Caco-2 (cell line): ENCODE measurements around the gene DNAJC3. TPM values are rescaled to one million over a fixed set of nuclear protein-coding genes. Genes with fewer than 3 reads are reported as not detected.
"Not testable (repeated sequence)": the region's sequence is repeated elsewhere in the genome, so short reads cannot be mapped to it uniquely, and the experiment has no call there.

Source experiments
- BruUV-seq: library from RNA; stranded (reverse); fragments of 400-500 nt; replicated peaks from 2 replicates; lab custom pipeline; 2021; lab: Mats Ljungman, UMichigan
- CTCF ChIA-PET: fragments of 300-600 bp; sonication (Branson Sonifier 250); formaldehyde crosslinking; loops from one replicate; lab custom pipeline; 2022; ENCODE audit warnings: antibody characterized with exemption; lab: Charles Lee
- POLR2A ChIA-PET: fragments of 300-600 bp; sonication (Branson Sonifier 250); formaldehyde crosslinking; loops from one replicate; lab custom pipeline; 2022; ENCODE audit warnings: antibody characterized with exemption; lab: Charles Lee
- DNase-seq, 2 experiments: peaks; one replicate each; pipeline versions ENCODE4 v3.0.0 to v3.0.0-alpha.2; 2020 to 2022
- H3K27me3 ChIP-seq: replicated peaks from 2 replicates; pipeline ENCODE4 v1.6.0; 2011; ENCODE audit warnings: low read length; ENCODE audit not compliant: control insufficient read depth, insufficient read depth
- H3K36me3 ChIP-seq: 2 replicates; pipeline ENCODE4 v1.5.1; 2011; ENCODE audit warnings: low read length; ENCODE audit not compliant: control insufficient read depth, insufficient read depth
- H3K4me1 ChIP-seq: fragments of 250-450 bp; sonication (Bioruptor Pico); 2 replicates; pipeline ENCODE4 v1.5.1; 2020; ENCODE audit warnings: mild to moderate bottlenecking
- H3K4me3 ChIP-seq: 2 replicates; pipeline ENCODE4 v1.5.1; 2011; ENCODE audit warnings: low read depth, mild to moderate bottlenecking, control low read depth, low read length
- H3K9me3 ChIP-seq: fragments of 250-450 bp; sonication (Bioruptor Pico); 2 replicates; pipeline ENCODE4 v1.5.1; 2020; ENCODE audit warnings: mild to moderate bottlenecking, moderate library complexity
- H3K27ac Mint-ChIP-seq: one replicate; pipeline ENCODE4 v1.8.0; 2022; ENCODE audit warnings: mixed read lengths; ENCODE audit not compliant: unreplicated experiment
- H3K27me3 Mint-ChIP-seq: one replicate; pipeline ENCODE4 v1.8.0; 2022; ENCODE audit warnings: mixed read lengths; ENCODE audit not compliant: insufficient read depth, unreplicated experiment
- H3K36me3 Mint-ChIP-seq: one replicate; pipeline ENCODE4 v1.8.0; 2022; ENCODE audit warnings: mild to moderate bottlenecking, mixed read lengths; ENCODE audit not compliant: insufficient read depth, unreplicated experiment
- H3K4me1 Mint-ChIP-seq: one replicate; pipeline ENCODE4 v1.8.0; 2022; ENCODE audit warnings: low read depth, mixed read lengths; ENCODE audit not compliant: unreplicated experiment
- H3K4me3 Mint-ChIP-seq: one replicate; pipeline ENCODE4 v1.8.0; 2022; ENCODE audit warnings: mild to moderate bottlenecking, moderate library complexity, mixed read lengths; ENCODE audit not compliant: unreplicated experiment
- H3K9me3 Mint-ChIP-seq: one replicate; pipeline ENCODE4 v1.8.0; 2022; ENCODE audit warnings: mixed read lengths; ENCODE audit not compliant: unreplicated experiment
- intact Hi-C: fragments of 100-400 bp; cut with micrococcal nuclease; formaldehyde crosslinking; loops from one replicate; pipeline ENCODE4 v1.10.0; 2022; ENCODE audit not compliant: unreplicated experiment
- total RNA-seq: library from RNA; stranded (reverse); gene quantifications from 2 replicates; pipeline ENCODE4 v1.2.3, GENCODE V29; 2022
- TF ChIP-seq, protein P1 (sequence below), 2 experiments: fragments of 200-600 bp in 1 of 2; IDR thresholded peaks; 1 replicate in 1 of 2; 2 replicates in 1 of 2; pipeline versions ENCODE4 v1.5.1 to v1.8.0; 2011 to 2022; ENCODE audit warnings: antibody characterized with exemption in 1 of 2, control low read depth in 1 of 2, inconsistent platforms in 1 of 2, low read depth in 1 of 2, low read length in 1 of 2, mild to moderate bottlenecking in 1 of 2, moderate library complexity in 1 of 2; ENCODE audit not compliant: insufficient read depth in 1 of 2, severe bottlenecking in 1 of 2, unreplicated experiment in 1 of 2

The DNAJC3 gene
- total RNA-seq, 1 experiment from 2014 or later = 36.8 TPM

DNA sequence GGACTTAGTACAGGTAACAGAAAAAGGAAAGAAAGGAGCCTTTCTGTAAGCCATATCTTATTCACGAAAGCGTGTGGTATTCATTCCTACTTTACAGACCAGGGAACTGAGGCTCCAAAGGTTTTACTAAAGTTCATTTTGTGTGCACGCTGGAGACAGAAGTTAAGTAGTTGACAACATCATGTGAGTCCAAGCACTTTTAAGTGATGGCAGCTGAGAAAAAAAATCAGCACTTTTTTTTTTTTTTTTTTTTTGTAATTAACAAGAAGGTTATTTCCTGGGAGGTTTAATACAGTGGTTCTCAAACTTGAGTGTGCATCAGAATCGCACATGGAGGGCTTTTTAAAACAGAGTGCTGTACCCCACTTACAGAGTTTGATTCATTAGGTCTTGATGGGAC, 2.0 kb downstream of the DNAJC3 start:
- POLR2A ChIA-PET = no interaction called here
- Histone ChIP-seq H3K4me3 (no peak overlapping the region), H3K4me1 (peaks cover 17% of the 10 kb centered on the region; the same call in 1 of the 2 replicates), H3K36me3 (no peaks in the 10 kb centered on the region), H3K9me3 (no peaks in the 10 kb centered on the region), H3K27me3 (no peaks in the 10 kb centered on the region)
- Mint-ChIP-seq H3K4me1 (peaks cover 29% of the 10 kb centered on the region), H3K27me3 (no peaks in the 10 kb centered on the region), H3K9me3 (peaks cover 3% of the 10 kb centered on the region), H3K27ac (no peak overlapping the region), H3K36me3 (peaks cover 11% of the 10 kb centered on the region), H3K4me3 (peak overlapping the region; percentile 89)
- intact Hi-C loops = loop anchor here (5.0 kb wide), 1 partner anchor 373 kb away; the partner anchor contains the start of gene UGGT2
- no TSS peak for BruUV-seq
- CTCF ChIA-PET = no interaction called here
- DNase-seq = no peak
- TF ChIP-seq, protein P1, sequence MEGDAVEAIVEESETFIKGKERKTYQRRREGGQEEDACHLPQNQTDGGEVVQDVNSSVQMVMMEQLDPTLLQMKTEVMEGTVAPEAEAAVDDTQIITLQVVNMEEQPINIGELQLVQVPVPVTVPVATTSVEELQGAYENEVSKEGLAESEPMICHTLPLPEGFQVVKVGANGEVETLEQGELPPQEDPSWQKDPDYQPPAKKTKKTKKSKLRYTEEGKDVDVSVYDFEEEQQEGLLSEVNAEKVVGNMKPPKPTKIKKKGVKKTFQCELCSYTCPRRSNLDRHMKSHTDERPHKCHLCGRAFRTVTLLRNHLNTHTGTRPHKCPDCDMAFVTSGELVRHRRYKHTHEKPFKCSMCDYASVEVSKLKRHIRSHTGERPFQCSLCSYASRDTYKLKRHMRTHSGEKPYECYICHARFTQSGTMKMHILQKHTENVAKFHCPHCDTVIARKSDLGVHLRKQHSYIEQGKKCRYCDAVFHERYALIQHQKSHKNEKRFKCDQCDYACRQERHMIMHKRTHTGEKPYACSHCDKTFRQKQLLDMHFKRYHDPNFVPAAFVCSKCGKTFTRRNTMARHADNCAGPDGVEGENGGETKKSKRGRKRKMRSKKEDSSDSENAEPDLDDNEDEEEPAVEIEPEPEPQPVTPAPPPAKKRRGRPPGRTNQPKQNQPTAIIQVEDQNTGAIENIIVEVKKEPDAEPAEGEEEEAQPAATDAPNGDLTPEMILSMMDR (IDR thresholded peaks at IDR 0.05; ENCODE audit: insufficient read depth in 1 of 2, low read depth in 1 of 2, low read length in 1 of 2, severe bottlenecking in 1 of 2, unreplicated experiment in 1 of 2) = no peak

DNA sequence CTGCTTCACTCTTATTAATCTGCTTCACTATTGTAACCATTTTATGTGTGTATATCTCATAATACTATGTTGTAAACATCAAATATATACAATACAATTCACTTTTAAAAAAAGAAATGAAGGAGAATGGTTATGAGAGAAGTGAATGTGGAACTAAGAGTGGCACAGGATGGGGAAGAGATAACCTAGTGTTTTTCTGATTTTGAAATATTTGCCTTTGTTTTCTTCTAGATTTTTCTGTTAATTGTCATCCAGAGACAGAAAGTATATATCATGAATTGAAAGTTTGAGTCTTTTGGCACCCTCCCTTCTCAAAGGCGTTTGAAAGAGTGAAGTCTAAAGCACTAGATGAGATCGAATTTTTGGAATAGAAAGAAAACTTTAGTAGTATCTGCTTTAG, 2.8 kb downstream of the DNAJC3 start:
- BruUV-seq = no TSS peak
- Mint-ChIP-seq H3K36me3 (peaks cover 17% of the 10 kb centered on the region), H3K27ac (no peak overlapping the region), H3K4me1 (peaks cover 28% of the 10 kb centered on the region), H3K9me3 (peaks cover 10% of the 10 kb centered on the region), H3K27me3 (no peaks in the 10 kb centered on the region), H3K4me3 (no peak overlapping the region)
- Histone ChIP-seq H3K27me3 (no peaks in the 10 kb centered on the region), H3K4me3 (no peak overlapping the region), H3K9me3 (no peaks in the 10 kb centered on the region), H3K36me3 (peaks cover 1% of the 10 kb centered on the region; the same call in 1 of the 2 replicates), H3K4me1 (peaks cover 14% of the 10 kb centered on the region; the same call in 1 of the 2 replicates)
- DNase-seq = no peak
- intact Hi-C loops = loop anchor here (5.0 kb wide), 1 partner anchor 373 kb away; the partner anchor contains the start of gene UGGT2
- POLR2A ChIA-PET = no interaction called here
- CTCF ChIA-PET = no interaction called here
- TF ChIP-seq, protein P1 (IDR thresholded peaks at IDR 0.05; ENCODE audit: insufficient read depth in 1 of 2, low read depth in 1 of 2, low read length in 1 of 2, severe bottlenecking in 1 of 2, unreplicated experiment in 1 of 2) = no peak

DNA sequence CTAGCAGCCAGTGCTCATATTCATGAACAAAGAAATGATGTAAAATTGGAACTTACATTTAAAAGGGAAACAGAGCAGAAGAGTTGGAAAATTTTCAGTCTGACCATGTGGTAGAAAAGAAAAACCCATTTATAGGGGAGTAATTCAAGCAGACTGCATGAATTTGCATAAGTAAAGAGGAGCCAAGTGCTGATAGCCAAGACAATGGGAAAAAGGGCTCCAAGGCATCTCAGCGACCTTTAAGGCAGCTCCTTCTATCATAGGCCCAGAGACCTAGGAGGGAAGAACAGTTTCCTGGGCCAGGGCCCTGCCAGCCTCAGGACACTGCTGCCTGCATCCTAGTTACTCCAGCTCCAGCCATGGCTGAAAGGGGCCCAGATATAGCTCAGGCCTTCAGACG, 7.5 kb downstream of the DNAJC3 start:
- Mint-ChIP-seq H3K27ac (no peak overlapping the region), H3K9me3 (peaks cover 35% of the 10 kb centered on the region)

DNA sequence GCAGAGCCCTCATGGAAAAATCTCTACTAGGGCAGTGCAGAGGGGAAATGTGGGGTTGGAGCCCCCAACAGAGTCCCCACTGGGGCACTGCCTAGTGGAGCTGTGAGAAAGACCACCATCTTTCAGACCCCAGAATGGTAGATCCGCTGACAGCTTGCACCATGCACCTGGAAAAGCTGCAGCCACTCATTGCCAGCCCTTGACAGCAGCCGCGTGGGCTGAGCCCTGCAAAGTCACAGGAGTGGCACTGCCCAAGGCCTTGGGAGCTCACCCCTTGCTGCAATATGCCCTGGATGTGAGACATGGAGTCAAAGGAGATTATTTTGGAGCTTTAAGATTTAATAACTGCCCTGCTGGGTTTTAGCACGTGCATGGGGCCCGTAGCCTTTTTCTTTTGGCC, 8.0 kb downstream of the DNAJC3 start:
- H3K36me3 ChIP-seq, H3K4me3 ChIP-seq, H3K9me3 ChIP-seq, H3K4me1 ChIP-seq, H3K27me3 Mint-ChIP-seq, intact Hi-C loops, H3K27ac Mint-ChIP-seq, CTCF ChIA-PET, H3K4me3 Mint-ChIP-seq, BruUV-seq, H3K27me3 ChIP-seq, DNase-seq: not testable (repeated sequence)
- Mint-ChIP-seq H3K9me3 (peaks cover 40% of the 10 kb centered on the region), H3K4me1 (peaks cover 17% of the 10 kb centered on the region), H3K36me3 (peaks cover 22% of the 10 kb centered on the region)
- POLR2A ChIA-PET = interaction anchor here (1.5 kb wide), 1 partner anchor 8 kb away, joined by 4 read pairs; the partner anchor contains the start of gene DNAJC3

More for the DNA sequence above, 7.5 kb downstream of the DNAJC3 start:
- Histone ChIP-seq H3K27me3 (no peaks in the 10 kb centered on the region; the same call in 1 of the 2 replicates), H3K4me3 (no peak overlapping the region), H3K9me3 (peaks cover 5% of the 10 kb centered on the region; the same call in 1 of the 2 replicates), H3K36me3 (peaks cover 2% of the 10 kb centered on the region; the same call in 1 of the 2 replicates), H3K4me1 (peaks cover 7% of the 10 kb centered on the region; the same call in 1 of the 2 replicates)
- TF ChIP-seq, protein P1 (IDR thresholded peaks at IDR 0.05; ENCODE audit: insufficient read depth in 1 of 2, low read depth in 1 of 2, low read length in 1 of 2, severe bottlenecking in 1 of 2, unreplicated experiment in 1 of 2) = no peak
- intact Hi-C loops = no loop called here
- DNase-seq = no peak
- H3K4me3 Mint-ChIP-seq = no peak overlapping the region
- peaks cover 17% of the 10 kb centered on the region for H3K4me1 Mint-ChIP-seq
- ChIA-PET POLR2A (interaction anchor here (1.5 kb wide), 1 partner anchor 8 kb away, joined by 4 read pairs; the partner anchor contains the start of gene DNAJC3), CTCF (no interaction called here)
- BruUV-seq = no TSS peak
- H3K27me3 Mint-ChIP-seq = no peaks in the 10 kb centered on the region
- peaks cover 22% of the 10 kb centered on the region for H3K36me3 Mint-ChIP-seq
